GM12878 (cell line): ENCODE data around the gene PKMYT1.

Experiments used
- CEBPB ChIP-seq, 2 experiments: fragments of 150-350 bp in 1 of 2; IDR thresholded peaks; 2 replicates each; pipeline ENCODE4 v1.6.1; 2012 to 2014; ENCODE audit warnings: low read depth in 2 of 2, low read length in 2 of 2, borderline replicate concordance in 1 of 2, inconsistent platforms in 1 of 2
- POLR2A ChIP-seq: IDR thresholded peaks from 2 replicates; pipeline ENCODE4 v1.6.1; 2011; ENCODE audit warnings: low read depth, mild to moderate bottlenecking, low read length
- TF ChIP-seq, protein P1 (sequence below): IDR thresholded peaks from 2 replicates; pipeline ENCODE4 v1.6.1; 2011; ENCODE audit warnings: low read depth, low read length, improper control_type of control experiment, borderline replicate concordance
- TF ChIP-seq, protein P2 (sequence below): IDR thresholded peaks from 2 replicates; pipeline ENCODE4 v1.6.1; 2012; ENCODE audit warnings: low read depth, low read length, improper control_type of control experiment

DNA sequence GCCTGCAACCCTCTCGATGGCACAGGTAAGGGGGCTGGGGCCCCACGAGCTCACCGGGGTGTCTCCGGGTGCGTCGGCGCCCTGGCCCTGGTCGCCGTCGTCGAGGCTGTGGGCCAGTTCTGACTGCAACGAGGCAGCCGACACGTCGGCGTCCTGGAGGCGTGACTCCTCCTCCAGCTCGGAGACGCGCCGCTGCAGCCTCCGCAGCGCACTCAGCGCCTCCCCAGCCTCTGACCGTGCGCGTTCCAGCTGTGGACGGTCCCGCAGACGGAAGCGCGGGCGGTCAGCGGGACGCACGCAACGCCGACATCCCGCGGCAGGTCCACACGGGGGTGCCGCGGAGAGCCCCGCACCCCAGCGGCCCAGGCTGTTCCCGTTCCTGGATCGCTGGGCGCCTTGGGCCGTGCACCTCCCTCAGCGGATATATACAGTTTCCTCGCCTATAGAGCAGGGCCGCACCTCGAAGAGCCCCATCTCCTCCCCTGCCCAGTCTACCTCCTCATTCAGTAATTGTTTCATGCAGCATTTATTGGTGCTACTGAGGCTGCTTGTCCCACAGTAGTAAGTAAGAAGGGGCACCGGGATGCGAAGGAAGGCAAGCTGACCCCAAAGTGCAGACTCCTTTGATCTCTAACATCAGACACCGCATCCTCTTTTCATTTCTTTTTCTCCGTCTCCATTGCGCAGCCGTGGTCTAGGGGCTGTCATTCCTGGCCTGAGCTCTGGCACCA is 49.4 kb upstream of the PKMYT1 start:
- TF ChIP-seq POLR2A, result peak; percentile 22; the same call in 1 of the 2 replicates
- TF ChIP-seq, protein P1, sequence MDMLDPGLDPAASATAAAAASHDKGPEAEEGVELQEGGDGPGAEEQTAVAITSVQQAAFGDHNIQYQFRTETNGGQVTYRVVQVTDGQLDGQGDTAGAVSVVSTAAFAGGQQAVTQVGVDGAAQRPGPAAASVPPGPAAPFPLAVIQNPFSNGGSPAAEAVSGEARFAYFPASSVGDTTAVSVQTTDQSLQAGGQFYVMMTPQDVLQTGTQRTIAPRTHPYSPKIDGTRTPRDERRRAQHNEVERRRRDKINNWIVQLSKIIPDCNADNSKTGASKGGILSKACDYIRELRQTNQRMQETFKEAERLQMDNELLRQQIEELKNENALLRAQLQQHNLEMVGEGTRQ, result no peak
- TF ChIP-seq CEBPB (IDR thresholded peaks at IDR 0.05; ENCODE audit: borderline replicate concordance in 1 of 2, low read depth in 2 of 2, low read length in 2 of 2), result no peak
- TF ChIP-seq, protein P2, sequence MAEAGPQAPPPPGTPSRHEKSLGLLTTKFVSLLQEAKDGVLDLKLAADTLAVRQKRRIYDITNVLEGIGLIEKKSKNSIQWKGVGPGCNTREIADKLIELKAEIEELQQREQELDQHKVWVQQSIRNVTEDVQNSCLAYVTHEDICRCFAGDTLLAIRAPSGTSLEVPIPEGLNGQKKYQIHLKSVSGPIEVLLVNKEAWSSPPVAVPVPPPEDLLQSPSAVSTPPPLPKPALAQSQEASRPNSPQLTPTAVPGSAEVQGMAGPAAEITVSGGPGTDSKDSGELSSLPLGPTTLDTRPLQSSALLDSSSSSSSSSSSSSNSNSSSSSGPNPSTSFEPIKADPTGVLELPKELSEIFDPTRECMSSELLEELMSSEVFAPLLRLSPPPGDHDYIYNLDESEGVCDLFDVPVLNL, result no peak
